ENCODE data around the gene RAPGEF2.

DNA sequence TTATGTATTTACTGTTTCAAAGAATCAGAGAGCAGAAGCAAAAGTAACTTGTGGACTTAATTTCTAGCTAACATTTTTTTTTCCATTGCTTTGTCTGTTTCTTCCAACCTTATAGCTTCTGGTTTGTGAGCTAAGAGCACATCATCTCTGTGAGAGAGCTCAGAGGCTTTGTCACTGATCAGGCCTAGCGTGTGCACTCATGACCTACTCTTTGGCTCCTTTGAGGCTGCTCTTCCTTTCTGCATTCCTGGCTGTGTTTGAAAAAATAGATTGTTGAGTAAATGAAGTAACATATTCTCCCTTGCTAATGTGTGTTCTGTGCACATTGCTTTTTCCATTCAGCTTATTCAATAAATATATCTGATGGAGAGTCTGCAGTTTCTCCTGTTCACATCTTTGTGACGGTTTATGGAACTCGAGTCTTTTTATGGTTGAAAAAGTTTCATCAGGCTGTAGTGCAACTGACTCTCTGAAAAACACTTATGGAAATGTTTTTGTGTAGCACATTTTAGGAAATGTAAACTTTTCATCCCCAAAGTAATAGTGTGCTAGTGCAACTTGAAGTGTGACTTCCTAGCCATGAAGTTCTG is 133.0 kb downstream of the RAPGEF2 start:
- TF ChIP-seq, protein P1, sequence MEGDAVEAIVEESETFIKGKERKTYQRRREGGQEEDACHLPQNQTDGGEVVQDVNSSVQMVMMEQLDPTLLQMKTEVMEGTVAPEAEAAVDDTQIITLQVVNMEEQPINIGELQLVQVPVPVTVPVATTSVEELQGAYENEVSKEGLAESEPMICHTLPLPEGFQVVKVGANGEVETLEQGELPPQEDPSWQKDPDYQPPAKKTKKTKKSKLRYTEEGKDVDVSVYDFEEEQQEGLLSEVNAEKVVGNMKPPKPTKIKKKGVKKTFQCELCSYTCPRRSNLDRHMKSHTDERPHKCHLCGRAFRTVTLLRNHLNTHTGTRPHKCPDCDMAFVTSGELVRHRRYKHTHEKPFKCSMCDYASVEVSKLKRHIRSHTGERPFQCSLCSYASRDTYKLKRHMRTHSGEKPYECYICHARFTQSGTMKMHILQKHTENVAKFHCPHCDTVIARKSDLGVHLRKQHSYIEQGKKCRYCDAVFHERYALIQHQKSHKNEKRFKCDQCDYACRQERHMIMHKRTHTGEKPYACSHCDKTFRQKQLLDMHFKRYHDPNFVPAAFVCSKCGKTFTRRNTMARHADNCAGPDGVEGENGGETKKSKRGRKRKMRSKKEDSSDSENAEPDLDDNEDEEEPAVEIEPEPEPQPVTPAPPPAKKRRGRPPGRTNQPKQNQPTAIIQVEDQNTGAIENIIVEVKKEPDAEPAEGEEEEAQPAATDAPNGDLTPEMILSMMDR (IDR thresholded peaks at IDR 0.05) = no peak
- no peak for TF ChIP-seq POLR2A (IDR thresholded peaks at IDR 0.05)
